ENCODE data around the gene NDUFB8.

Gene NDUFB8

GRCh38 chr10:100571084-100571856 is 41.6 kb upstream of the NDUFB8 start:
- no peak overlapping the region for H3K27ac ChIP-seq (ENCODE audit: low read depth, low read length)
- no peaks in the 10 kb centered on the region for H3K79me2 ChIP-seq (ENCODE audit: control insufficient read depth, low read length)
- H3K4me1 ChIP-seq (ENCODE audit: control insufficient read depth, low read length), result no peaks in the 10 kb centered on the region
- H3K27me3 ChIP-seq (ENCODE audit: control insufficient read depth, low read length), result peaks cover 68% of the 10 kb centered on the region
- no peaks in the 10 kb centered on the region for H3K9me2 ChIP-seq (replicated peaks; ENCODE audit: control insufficient read depth, low read length)
- H3K36me3 ChIP-seq (ENCODE audit: control insufficient read depth, low read length), result no peaks in the 10 kb centered on the region
- no peak overlapping the region for H3K4me3 ChIP-seq (ENCODE audit: low read length)
- peaks cover 3% of the 10 kb centered on the region; the same call in 1 of the 2 replicates for H4K20me1 ChIP-seq (ENCODE audit: control insufficient read depth, insufficient read depth, low read depth, low read length)
- H3K9me3 ChIP-seq (ENCODE audit: control insufficient read depth, insufficient read depth, low read length), result no peaks in the 10 kb centered on the region
- H3K4me2 ChIP-seq (ENCODE audit: low read length), result no peak overlapping the region
- no peaks in the 10 kb centered on the region for H3F3A ChIP-seq (ENCODE audit: control insufficient read depth, insufficient read depth)
- TF ChIP-seq CTCF (IDR thresholded peaks at IDR 0.05; ENCODE audit: low read depth, low read length, poor library complexity, severe bottlenecking) (no peak), EZH2phosphoT487 (IDR thresholded peaks at IDR 0.05; ENCODE audit: borderline replicate concordance, low read length) (no peak)

- no peaks in the 10 kb centered on the region for H3K9me3 ChIP-seq (ENCODE audit: control insufficient read depth, insufficient read depth, low read length)
- H3K4me2 ChIP-seq (ENCODE audit: low read length), result no peak overlapping the region
- H3K27ac ChIP-seq (ENCODE audit: low read depth, low read length), result no peak overlapping the region
- no peak overlapping the region for H3K4me3 ChIP-seq (ENCODE audit: low read length)
- no peaks in the 10 kb centered on the region for H3F3A ChIP-seq (ENCODE audit: control insufficient read depth, insufficient read depth)
- H4K20me1 ChIP-seq (ENCODE audit: control insufficient read depth, insufficient read depth, low read depth, low read length), result peaks cover 3% of the 10 kb centered on the region; the same call in 1 of the 2 replicates
- no peaks in the 10 kb centered on the region for H3K4me1 ChIP-seq (ENCODE audit: control insufficient read depth, low read length)
- TF ChIP-seq EZH2phosphoT487 (IDR thresholded peaks at IDR 0.05; ENCODE audit: borderline replicate concordance, low read length) (no peak), CTCF (IDR thresholded peaks at IDR 0.05; ENCODE audit: low read depth, low read length, poor library complexity, severe bottlenecking) (no peak)
- H3K79me2 ChIP-seq (ENCODE audit: control insufficient read depth, low read length), result no peaks in the 10 kb centered on the region
- no peaks in the 10 kb centered on the region for H3K9me2 ChIP-seq (replicated peaks; ENCODE audit: control insufficient read depth, low read length)
- no peaks in the 10 kb centered on the region for H3K36me3 ChIP-seq (ENCODE audit: control insufficient read depth, low read length)
- H3K27me3 ChIP-seq (ENCODE audit: control insufficient read depth, low read length), result peaks cover 69% of the 10 kb centered on the region
Measured at GRCh38 chr10:100570506-100570905, 40.8 kb upstream of the NDUFB8 start.

- H3K4me2 ChIP-seq (ENCODE audit: low read length), result no peak overlapping the region
- H3K27me3 ChIP-seq (ENCODE audit: control insufficient read depth, low read length), result peaks cover 69% of the 10 kb centered on the region
- TF ChIP-seq EZH2phosphoT487 (IDR thresholded peaks at IDR 0.05; ENCODE audit: borderline replicate concordance, low read length), result no peak
- TF ChIP-seq CTCF (IDR thresholded peaks at IDR 0.05; ENCODE audit: low read depth, low read length, poor library complexity, severe bottlenecking), result peak; percentile 39
Measured at GRCh38 chr10:100569687-100570481, 40.2 kb upstream of the NDUFB8 start.

More at GRCh38 chr10:100569687-100570481, 40.2 kb upstream of the NDUFB8 start:
- Histone ChIP-seq H3K27ac (ENCODE audit: low read depth, low read length) (no peak overlapping the region), H3K9me3 (ENCODE audit: control insufficient read depth, insufficient read depth, low read length) (no peaks in the 10 kb centered on the region), H3K79me2 (ENCODE audit: control insufficient read depth, low read length) (no peaks in the 10 kb centered on the region), H3K9me2 (replicated peaks; ENCODE audit: control insufficient read depth, low read length) (no peaks in the 10 kb centered on the region), H3K36me3 (ENCODE audit: control insufficient read depth, low read length) (no peaks in the 10 kb centered on the region), H3K4me1 (ENCODE audit: control insufficient read depth, low read length) (no peaks in the 10 kb centered on the region), H3K4me3 (ENCODE audit: low read length) (no peak overlapping the region), H4K20me1 (ENCODE audit: control insufficient read depth, insufficient read depth, low read depth, low read length) (peaks cover 3% of the 10 kb centered on the region; the same call in 1 of the 2 replicates), H3F3A (ENCODE audit: control insufficient read depth, insufficient read depth) (no peaks in the 10 kb centered on the region)

Data from DOHH2 (cell line).